GM12865 (cell line): ENCODE data around the gene SERPINA7.
"Not testable (repeated sequence)": the region's sequence is repeated elsewhere in the genome, so short reads cannot be mapped to it uniquely, and the experiment has no call there.

ENCODE experiments used
- DNase-seq: peaks from one replicate; pipeline ENCODE4 v3.0.0; 2010; ENCODE audit warnings: low read depth
- H3K4me3 ChIP-seq: 2 replicates; pipeline ENCODE4 v1.5.1; 2011; ENCODE audit warnings: mild to moderate bottlenecking, low read depth, low read length, control low read depth
- CTCF ChIP-seq: IDR thresholded peaks from 2 replicates; pipeline ENCODE4 v1.5.1; 2011; ENCODE audit warnings: low read length, control low read depth, low read depth, inconsistent platforms; ENCODE audit not compliant: insufficient read depth; ENCODE audit errors: missing control alignments

Gene SERPINA7

GRCh38 chrX:106007815-106008214, 30.7 kb downstream of the SERPINA7 start:
- no peak overlapping the region for H3K4me3 ChIP-seq
- no peak for TF ChIP-seq CTCF
- DNase-seq: no peak

GRCh38 chrX:106005684-106006083, 32.8 kb downstream of the SERPINA7 start:
- no peak for DNase-seq
- H3K4me3 ChIP-seq: no peak overlapping the region
- no peak for TF ChIP-seq CTCF

- DNase-seq, H3K4me3 ChIP-seq: not testable (repeated sequence)
These were observed 37.9 kb downstream of the SERPINA7 start for GRCh38 chrX:106000609-106001008.

- no peak overlapping the region for H3K4me3 ChIP-seq
- TF ChIP-seq CTCF: no peak
- no peak for DNase-seq
These were observed 38.3 kb downstream of the SERPINA7 start for GRCh38 chrX:106000203-106000602.

GRCh38 chrX:105999294-105999693, 39.2 kb downstream of the SERPINA7 start:
- no peak for DNase-seq
- TF ChIP-seq CTCF: no peak
- H3K4me3 ChIP-seq: no peak overlapping the region

GRCh38 chrX:105988487-105988886, 50.0 kb downstream of the SERPINA7 start:
- DNase-seq, H3K4me3 ChIP-seq: not testable (repeated sequence)
